LNCaP clone FGC (cell line): ENCODE data around the gene KIF5A.

Experiments used
- DNase-seq: peaks from one replicate; pipeline ENCODE4 v3.0.0-alpha.2; 2011; ENCODE audit warnings: low read depth
- H3K4me3 ChIP-seq: 2 replicates; pipeline ENCODE4 v1.5.1; 2011; ENCODE audit warnings: mild to moderate bottlenecking, low read depth, low read length, control low read depth
- TF ChIP-seq, protein P1 (sequence below): IDR thresholded peaks from 2 replicates; pipeline ENCODE4 v1.5.1; 2012; ENCODE audit warnings: mild to moderate bottlenecking; ENCODE audit not compliant: control insufficient read depth, insufficient read depth; ENCODE audit errors: extremely low read depth

The KIF5A gene

GRCh38 chr12:57581802-57582201 lies 32.0 kb downstream of the KIF5A start:
- no peak for DNase-seq
- H3K4me3 ChIP-seq, result no peak overlapping the region
- TF ChIP-seq, protein P1, sequence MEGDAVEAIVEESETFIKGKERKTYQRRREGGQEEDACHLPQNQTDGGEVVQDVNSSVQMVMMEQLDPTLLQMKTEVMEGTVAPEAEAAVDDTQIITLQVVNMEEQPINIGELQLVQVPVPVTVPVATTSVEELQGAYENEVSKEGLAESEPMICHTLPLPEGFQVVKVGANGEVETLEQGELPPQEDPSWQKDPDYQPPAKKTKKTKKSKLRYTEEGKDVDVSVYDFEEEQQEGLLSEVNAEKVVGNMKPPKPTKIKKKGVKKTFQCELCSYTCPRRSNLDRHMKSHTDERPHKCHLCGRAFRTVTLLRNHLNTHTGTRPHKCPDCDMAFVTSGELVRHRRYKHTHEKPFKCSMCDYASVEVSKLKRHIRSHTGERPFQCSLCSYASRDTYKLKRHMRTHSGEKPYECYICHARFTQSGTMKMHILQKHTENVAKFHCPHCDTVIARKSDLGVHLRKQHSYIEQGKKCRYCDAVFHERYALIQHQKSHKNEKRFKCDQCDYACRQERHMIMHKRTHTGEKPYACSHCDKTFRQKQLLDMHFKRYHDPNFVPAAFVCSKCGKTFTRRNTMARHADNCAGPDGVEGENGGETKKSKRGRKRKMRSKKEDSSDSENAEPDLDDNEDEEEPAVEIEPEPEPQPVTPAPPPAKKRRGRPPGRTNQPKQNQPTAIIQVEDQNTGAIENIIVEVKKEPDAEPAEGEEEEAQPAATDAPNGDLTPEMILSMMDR, result no peak

DNA sequence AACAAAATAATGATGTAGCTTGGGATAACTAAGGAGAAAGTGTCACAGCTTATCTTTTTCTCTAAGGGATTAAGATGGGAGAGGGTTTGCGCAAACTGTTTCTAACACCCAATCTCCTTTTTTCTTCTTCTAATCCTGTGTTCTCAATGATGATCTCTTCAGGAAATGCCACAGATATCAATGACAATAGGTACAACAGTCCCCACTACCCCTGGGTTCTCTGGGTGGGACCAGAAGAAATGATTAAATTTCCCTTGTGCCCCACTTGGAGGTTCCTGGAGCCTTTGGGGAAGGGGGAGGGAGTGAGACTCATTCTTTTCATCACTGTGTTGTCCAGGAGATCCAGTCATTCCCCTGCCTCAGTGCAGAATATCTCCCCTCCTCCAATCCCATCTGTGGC lies 32.6 kb downstream of the KIF5A start:
- TF ChIP-seq, protein P1, result no peak
- DNase-seq, result no peak
- H3K4me3 ChIP-seq, result no peak overlapping the region

- DNase-seq, result peak; percentile 26
- TF ChIP-seq, protein P1, result peak; percentile 98
- H3K4me3 ChIP-seq, result no peak overlapping the region
Measured at GRCh38 chr12:57583008-57583831, 33.4 kb downstream of the KIF5A start.

- H3K4me3 ChIP-seq, result no peak overlapping the region
- no peak for DNase-seq
- TF ChIP-seq, protein P1, result no peak
Measured at GRCh38 chr12:57584050-57584449, 34.2 kb downstream of the KIF5A start.

DNA sequence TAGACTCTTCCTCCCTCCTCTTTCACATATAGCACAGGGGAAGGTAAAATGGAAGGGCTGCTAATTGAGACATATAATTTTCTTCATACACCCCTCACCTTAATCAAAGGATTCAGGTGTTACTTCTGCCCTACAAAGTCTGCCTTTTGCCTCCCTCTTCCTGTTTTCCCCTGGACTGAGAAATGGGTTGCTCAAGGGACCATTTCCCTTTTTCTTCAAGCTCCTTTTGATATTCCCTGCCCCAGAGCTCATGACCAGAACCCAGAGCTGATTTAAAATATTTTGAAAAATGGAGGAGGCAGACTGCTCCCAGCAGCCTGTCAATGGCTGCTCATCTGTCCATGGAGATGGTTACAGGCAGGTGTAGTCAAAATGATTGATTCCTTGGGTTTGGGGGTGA lies 34.8 kb downstream of the KIF5A start:
- no peak overlapping the region for H3K4me3 ChIP-seq
- no peak for DNase-seq
- TF ChIP-seq, protein P1, result no peak

GRCh38 chr12:57585156-57585555 lies 35.3 kb downstream of the KIF5A start:
- TF ChIP-seq, protein P1, result no peak
- no peak for DNase-seq
- H3K4me3 ChIP-seq, result no peak overlapping the region

DNA sequence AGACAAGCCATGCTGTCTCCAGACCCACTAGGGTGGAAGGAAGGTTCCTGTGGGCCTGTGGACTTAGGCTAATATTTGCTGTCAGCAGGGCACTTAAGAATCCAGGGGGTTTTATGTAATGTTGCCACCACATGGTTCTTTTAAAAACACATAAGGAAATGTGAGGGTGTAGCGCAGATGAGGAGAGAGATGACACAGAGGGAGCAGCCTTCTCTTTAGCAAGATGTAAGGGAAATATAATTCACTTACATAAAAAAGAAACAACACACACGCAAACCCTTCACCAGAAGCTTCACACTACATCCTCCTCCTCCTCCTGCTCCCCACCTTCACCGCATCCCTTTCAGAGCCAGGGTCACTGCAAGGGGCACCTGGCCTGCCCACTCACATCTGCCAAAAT lies 36.3 kb downstream of the KIF5A start:
- DNase-seq, result no peak
- TF ChIP-seq, protein P1, result no peak
- no peak overlapping the region for H3K4me3 ChIP-seq
